Astrocyte (in vitro differentiated cells and primary cell): Measurements from ENCODE around the gene B3GALT6.

Source experiments
- EZH2 ChIP-seq: IDR thresholded peaks from 2 replicates; pipeline ENCODE4 v1.6.1; 2012; ENCODE audit warnings: mild to moderate bottlenecking, low read length, inconsistent platforms; ENCODE audit not compliant: insufficient read depth
- TF ChIP-seq, protein P1 (sequence below): IDR thresholded peaks from 2 replicates; pipeline ENCODE4 v1.5.1; 2011; ENCODE audit warnings: low read depth, mild to moderate bottlenecking, inconsistent platforms, low read length, moderate library complexity; ENCODE audit not compliant: insufficient read depth

DNA sequence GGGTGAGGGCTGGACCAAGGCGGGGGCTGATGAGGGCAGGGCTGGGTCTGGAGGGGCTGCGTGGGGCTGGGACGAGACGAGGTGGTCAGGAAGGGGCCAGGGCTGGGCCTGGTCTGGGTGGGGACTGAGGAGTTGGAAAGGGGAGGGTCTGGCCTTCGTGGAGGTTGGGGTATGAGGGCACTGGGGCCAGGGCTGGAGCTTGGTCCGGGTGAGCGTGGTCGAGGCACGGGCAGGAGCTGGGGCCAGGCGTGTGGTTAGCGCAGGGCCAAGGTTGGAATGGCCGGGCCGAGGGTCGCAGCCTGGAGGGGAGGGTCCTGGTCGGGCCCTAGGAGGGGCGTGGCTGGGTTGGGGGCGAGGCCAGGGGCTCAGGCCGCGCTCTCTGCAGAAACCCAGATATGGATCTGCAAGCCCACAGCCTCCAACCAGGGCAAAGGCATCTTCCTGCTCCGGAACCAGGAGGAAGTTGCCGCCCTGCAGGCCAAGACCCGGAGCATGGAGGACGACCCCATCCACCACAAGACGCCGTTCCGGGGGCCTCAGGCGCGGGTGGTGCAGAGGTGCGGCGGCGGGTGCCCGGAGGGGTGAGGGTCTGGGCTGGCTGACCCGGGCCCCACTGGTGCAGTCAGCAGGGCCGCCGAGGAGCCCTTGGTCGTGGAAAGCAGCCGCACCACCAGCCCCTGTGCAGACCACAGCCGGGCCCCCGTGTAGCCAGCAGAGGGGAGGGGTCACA, 49.4 kb upstream of the B3GALT6 start:
- TF ChIP-seq, protein P1, sequence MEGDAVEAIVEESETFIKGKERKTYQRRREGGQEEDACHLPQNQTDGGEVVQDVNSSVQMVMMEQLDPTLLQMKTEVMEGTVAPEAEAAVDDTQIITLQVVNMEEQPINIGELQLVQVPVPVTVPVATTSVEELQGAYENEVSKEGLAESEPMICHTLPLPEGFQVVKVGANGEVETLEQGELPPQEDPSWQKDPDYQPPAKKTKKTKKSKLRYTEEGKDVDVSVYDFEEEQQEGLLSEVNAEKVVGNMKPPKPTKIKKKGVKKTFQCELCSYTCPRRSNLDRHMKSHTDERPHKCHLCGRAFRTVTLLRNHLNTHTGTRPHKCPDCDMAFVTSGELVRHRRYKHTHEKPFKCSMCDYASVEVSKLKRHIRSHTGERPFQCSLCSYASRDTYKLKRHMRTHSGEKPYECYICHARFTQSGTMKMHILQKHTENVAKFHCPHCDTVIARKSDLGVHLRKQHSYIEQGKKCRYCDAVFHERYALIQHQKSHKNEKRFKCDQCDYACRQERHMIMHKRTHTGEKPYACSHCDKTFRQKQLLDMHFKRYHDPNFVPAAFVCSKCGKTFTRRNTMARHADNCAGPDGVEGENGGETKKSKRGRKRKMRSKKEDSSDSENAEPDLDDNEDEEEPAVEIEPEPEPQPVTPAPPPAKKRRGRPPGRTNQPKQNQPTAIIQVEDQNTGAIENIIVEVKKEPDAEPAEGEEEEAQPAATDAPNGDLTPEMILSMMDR: no peak
- TF ChIP-seq EZH2: no peak
